GM12878 (cell line): ENCODE measurements around the gene ZDHHC22. TPM values are rescaled to one million over a fixed set of nuclear protein-coding genes. Genes with fewer than 3 reads are reported as not detected.

Experiments
- ATAC-seq: fragments of 200-7000 bp; cut with Tn5 transposase; 3 replicates; pipeline ENCODE4 v1.9.1; 2020; ENCODE audit warnings: mild to moderate bottlenecking, moderate library complexity
- BruUV-seq: library from RNA; stranded (reverse); fragments of 400-500 nt; replicated peaks from 2 replicates; lab custom pipeline; 2021; lab: Mats Ljungman, UMichigan
- CTCF ChIA-PET: fragments of 300-600 bp; sonication (Branson Sonifier 250); formaldehyde crosslinking; extraction: SDS; loops from one replicate; lab custom pipeline; 2021; ENCODE audit warnings: inconsistent platforms; lab: Yijun Ruan, JAX
- POLR2A ChIA-PET: fragments of 350-600 bp; formaldehyde crosslinking; extraction: SDS; loops from one replicate; lab custom pipeline; 2021; ENCODE audit warnings: inconsistent platforms; lab: Charles Lee
- RAD21 ChIA-PET: fragments of 300-600 bp; sonication (Branson Sonifier 250); formaldehyde crosslinking; loops from one replicate; lab custom pipeline; 2023; ENCODE audit warnings: antibody characterized with exemption; ENCODE audit not compliant: unreplicated experiment; lab: Charles Lee
- SMC1A ChIA-PET: fragments of 300-600 bp; sonication (Branson Sonifier 250); formaldehyde crosslinking; loops from one replicate; lab custom pipeline; 2023; ENCODE audit not compliant: unreplicated experiment, uncharacterized antibody; lab: Charles Lee
- DNase-seq: peaks from one replicate; pipeline ENCODE4 v3.0.0-alpha.2; 2011; ENCODE audit warnings: low read depth, low spot score
- FAIRE-seq: peaks from 3 replicates; lab custom pipeline; 2011; peaks lifted over from hg19 to GRCh38; lab: Jason Lieb, UNC
- H2AFZ ChIP-seq: 2 replicates; pipeline ENCODE4 v1.6.0; 2011; ENCODE audit warnings: low read depth, low read length, control low read depth; ENCODE audit not compliant: control insufficient read depth
- H3K27ac ChIP-seq: 2 replicates; pipeline ENCODE4 v1.5.1; 2011; ENCODE audit warnings: control low read depth; ENCODE audit not compliant: control insufficient read depth, insufficient read depth
- H3K27me3 ChIP-seq, 2 experiments: replicated peaks in 1 of 2; 2 replicates each; pipeline versions ENCODE4 v1.6.0 to v1.6.1; 2011; ENCODE audit warnings: low read length in 1 of 2; ENCODE audit not compliant: control insufficient read depth in 2 of 2, insufficient read depth in 2 of 2
- H3K36me3 ChIP-seq, 2 experiments: 2 replicates each; pipeline ENCODE4 v1.5.1; 2011; ENCODE audit warnings: low read length in 1 of 2; ENCODE audit not compliant: control insufficient read depth in 2 of 2, insufficient read depth in 2 of 2
- H3K4me1 ChIP-seq: 2 replicates; pipeline ENCODE4 v1.6.1; 2011; ENCODE audit warnings: mild to moderate bottlenecking, low read length, moderate library complexity, mixed read lengths; ENCODE audit not compliant: control insufficient read depth, insufficient read depth
- H3K4me2 ChIP-seq: 2 replicates; pipeline ENCODE4 v1.6.0; 2011; ENCODE audit warnings: control low read depth; ENCODE audit not compliant: control insufficient read depth, insufficient read depth
- H3K4me3 ChIP-seq: fragments of 200-600 bp; sonication (generic); 2 replicates; pipeline ENCODE4 v1.5.1; 2016
- H3K79me2 ChIP-seq: 2 replicates; pipeline ENCODE4 v1.6.0; 2011; ENCODE audit warnings: low read length; ENCODE audit not compliant: control insufficient read depth, insufficient read depth
- H3K9ac ChIP-seq: 2 replicates; pipeline ENCODE4 v1.8.0; 2011; ENCODE audit warnings: low read length, control low read depth, mixed read lengths; ENCODE audit not compliant: control insufficient read depth, insufficient read depth
- H3K9me3 ChIP-seq: replicated peaks from 3 replicates; pipeline ENCODE4 v1.5.1; 2011; ENCODE audit warnings: mild to moderate bottlenecking, low read length; ENCODE audit not compliant: control insufficient read depth, insufficient read depth
- H4K20me1 ChIP-seq: 2 replicates; pipeline ENCODE4 v1.6.0; 2011; ENCODE audit not compliant: control insufficient read depth, insufficient read depth
- ESRRA ChIP-seq: IDR thresholded peaks from 2 replicates; pipeline ENCODE4 v1.6.1; 2012; ENCODE audit warnings: mild to moderate bottlenecking, low read length, improper control_type of control experiment
- GATAD2B ChIP-seq: fragments of 450-650 bp; conservative IDR thresholded peaks from 2 replicates; pipeline ENCODE4 v1.6.1; 2017; ENCODE audit warnings: low read depth, mild to moderate bottlenecking, moderate library complexity
- MTA2 ChIP-seq: fragments of 450-650 bp; IDR thresholded peaks from 2 replicates; pipeline ENCODE4 v1.6.1; 2016; ENCODE audit warnings: low read depth, mild to moderate bottlenecking, moderate library complexity
- NFIC ChIP-seq: IDR thresholded peaks from 2 replicates; pipeline ENCODE4 v1.6.1; 2012; ENCODE audit warnings: low read depth, mild to moderate bottlenecking, inconsistent platforms, low read length, moderate library complexity
- NFYA ChIP-seq: IDR thresholded peaks from 2 replicates; pipeline ENCODE4 v1.6.1; 2011; ENCODE audit warnings: low read depth, mild to moderate bottlenecking, low read length, improper control_type of control experiment, borderline replicate concordance
- SPI1 ChIP-seq: IDR thresholded peaks from 2 replicates; pipeline ENCODE4 v1.6.1; 2011; ENCODE audit warnings: low read depth, mild to moderate bottlenecking, low read length, moderate library complexity, borderline replicate concordance; ENCODE audit not compliant: insufficient read depth
- ZNF384 ChIP-seq: IDR thresholded peaks from 2 replicates; pipeline ENCODE4 v1.6.1; 2012; ENCODE audit warnings: low read depth, mild to moderate bottlenecking, low read length, improper control_type of control experiment, borderline replicate concordance
- WGBS: methylation state at CpG from one replicate; pipeline ENCODE4 v1.1.6; 2016; ENCODE audit warnings: low lambda C conversion rate; ENCODE audit not compliant: insufficient replicate concordance, insufficient coverage; ENCODE audit errors: missing lambda C conversion rate; 5-methylcytosine and 5-hydroxymethylcytosine counted together
- in situ Hi-C: fragments of 300-500 bp; cut with MboI; formaldehyde crosslinking; loops from 9 replicates; pipeline ENCODE4 v1.14.3; 2018; ENCODE audit warnings: mixed read lengths
- intact Hi-C: fragments of 100-400 bp; cut with micrococcal nuclease; formaldehyde crosslinking; loops from one replicate; pipeline ENCODE4 v1.14.2; 2022; ENCODE audit not compliant: unreplicated experiment
- polyA plus RNA-seq, 11 experiments: library from polyadenylated mRNA; depleted of rRNA in 4 of 11; unstranded in 6 of 11; stranded (reverse) in 5 of 11; fragments of >200 nt; fragmentation: Nextera tagmentation in 4 of 11; fragmentation: Illumina TruSeq in 1 of 11; extraction: Ambion mirVana in 4 of 11; extraction: Trizol in 1 of 11; gene quantifications; 1 replicate in 1 of 11; 2 replicates in 10 of 11; pipeline versions ENCODE4 v1.2.1 to v1.2.3, GENCODE V29; 2011 to 2016; ENCODE audit warnings: inconsistent platforms in 2 of 11, missing spikeins in 2 of 11, low read depth in 1 of 11
- total RNA-seq, 4 experiments: library from RNA; depleted of rRNA in 3 of 4; stranded (reverse); fragments of >200 nt in 3 of 4; fragmentation: Illumina TruSeq in 1 of 4; extraction: Trizol in 1 of 4; gene quantifications; 2 replicates each; pipeline versions ENCODE4 v1.2.1 to v1.2.3, GENCODE V29; 2013 to 2021

ZDHHC22 gene
- total and polyA plus RNA-seq, 10 of the 15 experiments (the other 5 are each of a cell fraction or from before 2014, with no cell fraction given) = 0.06 TPM; not detected in 9

DNA sequence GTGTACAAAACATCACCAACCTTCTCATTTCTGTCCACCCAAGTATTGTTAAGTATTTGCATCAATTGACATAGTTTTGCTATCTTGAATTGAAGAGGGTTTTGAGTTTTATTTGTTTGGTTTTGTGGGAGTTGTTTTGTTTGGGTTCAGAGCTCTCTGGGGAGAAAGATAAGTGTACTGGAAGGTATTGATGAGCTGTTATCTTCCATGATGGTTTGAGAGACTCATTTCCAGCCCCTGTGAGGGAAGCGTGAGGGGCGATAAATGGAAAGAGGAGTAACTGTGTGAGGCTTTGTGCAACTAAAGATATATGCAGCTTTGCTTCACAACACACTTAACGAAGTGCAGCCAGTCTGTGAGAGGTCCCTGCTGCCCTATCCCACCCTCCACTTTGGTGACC lies 59.2 kb downstream of the ZDHHC22 start:
- no peak for DNase-seq
- Histone ChIP-seq H3K9me3 (peaks cover 7% of the 10 kb centered on the region; the same call in 2 of the 3 replicates), H3K27ac (no peak overlapping the region; the same call in 1 of the 2 replicates), H3K79me2 (no peaks in the 10 kb centered on the region), H3K4me2 (no peak overlapping the region; the same call in 1 of the 2 replicates), H3K4me1 (peaks cover 27% of the 10 kb centered on the region), H2AFZ (0 out of 2 replicates have a peak overlapping the region, but pooled peaks have one; percentile 9), H4K20me1 (no peaks in the 10 kb centered on the region), H3K36me3 (no peaks in the 10 kb centered on the region), H3K4me3 (no peak overlapping the region), H3K27me3 (no peaks in the 10 kb centered on the region), H3K9ac (no peak overlapping the region)
- 86% methylated on average over 3 of the region's 3 CpGs for WGBS
- in situ Hi-C loops = no loop called here
- ATAC-seq = no peak
- ChIA-PET CTCF (interaction anchor here (1.5 to 20.7 kb wide), 10 partner anchors 5 to 210 kb away, joined by 4 to 719 read pairs (median 14); no protein-coding TSS in a partner anchor), RAD21 (interaction anchor here (1.0 to 8.8 kb wide), 12 partner anchors 11 to 206 kb away, joined by 3 to 58 read pairs (median 9); partner anchors contain the start of gene CIPC), SMC1A (interaction anchor here (0.6 to 13.7 kb wide), 8 partner anchors 12 to 210 kb away, joined by 3 to 214 read pairs (median 18); partner anchors contain the start of gene CIPC), POLR2A (interaction anchor here (0.6 to 1.2 kb wide), 4 partner anchors 10 to 168 kb away, joined by 3 to 4 read pairs (median 3); no protein-coding TSS in a partner anchor)
- BruUV-seq = no TSS peak
- intact Hi-C loops = no loop called here
- TF ChIP-seq MTA2 = no peak
- TF ChIP-seq NFIC = no peak
- no peak for TF ChIP-seq NFYA
- no peak for TF ChIP-seq ESRRA
- no peak for TF ChIP-seq SPI1
- TF ChIP-seq GATAD2B = no peak
- no peak for TF ChIP-seq ZNF384
- FAIRE-seq = no peak

Other genes with a start within 250 kb of the ZDHHC22 start
Only the 7 nearest of the 8 such genes appear.
- 19.1 and 22.8 TPM in 2 replicates for gene IRF2BPL, start 113.1 kb downstream of the ZDHHC22 start, total RNA-seq (2014; rRNA removed)
- 2.8 and 3.4 TPM in 2 replicates for gene IRF2BPL, start 113.1 kb downstream of the ZDHHC22 start, total RNA-seq (2014; rRNA removed; fragmentation: Illumina TruSeq; extraction: Trizol)
- 33.3 and 34.5 TPM in 2 replicates for gene IRF2BPL, start 113.1 kb downstream of the ZDHHC22 start, total RNA-seq (2021)
- gene IRF2BPL, start 113.1 kb downstream of the ZDHHC22 start, polyA plus RNA-seq (2011; rRNA removed) = 8.3 and 9.7 TPM in 2 replicates
- gene IRF2BPL, start 113.1 kb downstream of the ZDHHC22 start, polyA plus RNA-seq (2014; fragmentation: Illumina TruSeq; extraction: Trizol) = 1.6 and 2.9 TPM in 2 replicates
- gene IRF2BPL, start 113.1 kb downstream of the ZDHHC22 start, polyA plus RNA-seq (2014; fragmentation: Nextera tagmentation; extraction: Ambion mirVana) = 1 to 10 TPM; 1.2 to 1.9 TPM
- gene IRF2BPL, start 113.1 kb downstream of the ZDHHC22 start, polyA plus RNA-seq (2014; rRNA removed) = 11.6 and 14.4 TPM in 2 replicates
- gene IRF2BPL, start 113.1 kb downstream of the ZDHHC22 start, polyA plus RNA-seq (2016; fragmentation: Nextera tagmentation; extraction: Ambion mirVana) = 1 to 10 TPM; 1.4 to 2.3 TPM
- 19.8 and 24.7 TPM in 2 replicates for gene CIPC, start 43.5 kb downstream of the ZDHHC22 start, total RNA-seq (2014; rRNA removed)
- gene CIPC, start 43.5 kb downstream of the ZDHHC22 start, total RNA-seq (2014; rRNA removed; fragmentation: Illumina TruSeq; extraction: Trizol) = 16.3 and 17.2 TPM in 2 replicates
- gene CIPC, start 43.5 kb downstream of the ZDHHC22 start, total RNA-seq (2021) = 17.7 and 20.3 TPM in 2 replicates
- gene CIPC, start 43.5 kb downstream of the ZDHHC22 start, polyA plus RNA-seq (2011; rRNA removed) = 29.5 and 35.3 TPM in 2 replicates
- gene CIPC, start 43.5 kb downstream of the ZDHHC22 start, polyA plus RNA-seq (2014; fragmentation: Illumina TruSeq; extraction: Trizol) = 17.0 and 20.8 TPM in 2 replicates
- 1 to 10 TPM; 5.6 to 6.6 TPM for gene CIPC, start 43.5 kb downstream of the ZDHHC22 start, polyA plus RNA-seq (2014; fragmentation: Nextera tagmentation; extraction: Ambion mirVana)
- 14.5 and 16.8 TPM in 2 replicates for gene CIPC, start 43.5 kb downstream of the ZDHHC22 start, polyA plus RNA-seq (2014; rRNA removed)
- 10 to 100 TPM; 11.9 to 14.4 TPM for gene CIPC, start 43.5 kb downstream of the ZDHHC22 start, polyA plus RNA-seq (2016; fragmentation: Nextera tagmentation; extraction: Ambion mirVana)
- 0.06 and 0.38 TPM in 2 replicates for gene TMEM63C, start 40.0 kb upstream of the ZDHHC22 start, total RNA-seq (2014; rRNA removed)
- 0.09 and 0.60 TPM in 2 replicates for gene TMEM63C, start 40.0 kb upstream of the ZDHHC22 start, total RNA-seq (2014; rRNA removed; fragmentation: Illumina TruSeq; extraction: Trizol)
- gene TMEM63C, start 40.0 kb upstream of the ZDHHC22 start, total RNA-seq (2021) = 0.74 and 1.3 TPM in 2 replicates
- 0.68 and 1.2 TPM in 2 replicates for gene TMEM63C, start 40.0 kb upstream of the ZDHHC22 start, polyA plus RNA-seq (2011; rRNA removed)
- 0.16 and 0.41 TPM in 2 replicates for gene TMEM63C, start 40.0 kb upstream of the ZDHHC22 start, polyA plus RNA-seq (2014; fragmentation: Illumina TruSeq; extraction: Trizol)
- not detected for gene TMEM63C, start 40.0 kb upstream of the ZDHHC22 start, polyA plus RNA-seq (2014; fragmentation: Nextera tagmentation; extraction: Ambion mirVana)
- 0.34 and 0.37 TPM in 2 replicates for gene TMEM63C, start 40.0 kb upstream of the ZDHHC22 start, polyA plus RNA-seq (2014; rRNA removed)
- gene TMEM63C, start 40.0 kb upstream of the ZDHHC22 start, polyA plus RNA-seq (2016; fragmentation: Nextera tagmentation; extraction: Ambion mirVana) = not detected
- gene NGB, start 129.4 kb upstream of the ZDHHC22 start, total RNA-seq (2014; rRNA removed) = not detected in 2 replicates
- not detected in 2 replicates for gene NGB, start 129.4 kb upstream of the ZDHHC22 start, total RNA-seq (2014; rRNA removed; fragmentation: Illumina TruSeq; extraction: Trizol)
- not detected in 2 replicates for gene NGB, start 129.4 kb upstream of the ZDHHC22 start, total RNA-seq (2021)
- 0.10 and 0.19 TPM in 2 replicates for gene NGB, start 129.4 kb upstream of the ZDHHC22 start, polyA plus RNA-seq (2011; rRNA removed)
- gene NGB, start 129.4 kb upstream of the ZDHHC22 start, polyA plus RNA-seq (2014; fragmentation: Illumina TruSeq; extraction: Trizol) = not detected in 2 replicates
- gene NGB, start 129.4 kb upstream of the ZDHHC22 start, polyA plus RNA-seq (2014; fragmentation: Nextera tagmentation; extraction: Ambion mirVana) = not detected
- 0.06 TPM in 1 of 2 replicates, not detected in the other for gene NGB, start 129.4 kb upstream of the ZDHHC22 start, polyA plus RNA-seq (2014; rRNA removed)
- not detected for gene NGB, start 129.4 kb upstream of the ZDHHC22 start, polyA plus RNA-seq (2016; fragmentation: Nextera tagmentation; extraction: Ambion mirVana)
- 3.3 and 6.0 TPM in 2 replicates for gene POMT2, start 179.1 kb upstream of the ZDHHC22 start, total RNA-seq (2014; rRNA removed)
- gene POMT2, start 179.1 kb upstream of the ZDHHC22 start, total RNA-seq (2014; rRNA removed; fragmentation: Illumina TruSeq; extraction: Trizol) = 4.9 and 5.3 TPM in 2 replicates
- gene POMT2, start 179.1 kb upstream of the ZDHHC22 start, total RNA-seq (2021) = 13.9 TPM in 2 replicates
- gene POMT2, start 179.1 kb upstream of the ZDHHC22 start, polyA plus RNA-seq (2011; rRNA removed) = 8.8 and 11.2 TPM in 2 replicates
- gene POMT2, start 179.1 kb upstream of the ZDHHC22 start, polyA plus RNA-seq (2014; fragmentation: Illumina TruSeq; extraction: Trizol) = 5.3 and 10.6 TPM in 2 replicates
- gene POMT2, start 179.1 kb upstream of the ZDHHC22 start, polyA plus RNA-seq (2014; fragmentation: Nextera tagmentation; extraction: Ambion mirVana) = under 1 TPM; 0.23 to 0.99 TPM
- gene POMT2, start 179.1 kb upstream of the ZDHHC22 start, polyA plus RNA-seq (2014; rRNA removed) = 7.0 and 9.7 TPM in 2 replicates
- gene POMT2, start 179.1 kb upstream of the ZDHHC22 start, polyA plus RNA-seq (2016; fragmentation: Nextera tagmentation; extraction: Ambion mirVana) = 1 to 10 TPM; 7.2 to 9.6 TPM
- gene GSTZ1, start 179.2 kb upstream of the ZDHHC22 start, total RNA-seq (2014; rRNA removed) = 33.4 and 38.7 TPM in 2 replicates
- 33.3 and 33.7 TPM in 2 replicates for gene GSTZ1, start 179.2 kb upstream of the ZDHHC22 start, total RNA-seq (2014; rRNA removed; fragmentation: Illumina TruSeq; extraction: Trizol)
- 24.9 and 26.9 TPM in 2 replicates for gene GSTZ1, start 179.2 kb upstream of the ZDHHC22 start, total RNA-seq (2021)
- 8.6 and 21.4 TPM in 2 replicates for gene GSTZ1, start 179.2 kb upstream of the ZDHHC22 start, polyA plus RNA-seq (2011; rRNA removed)
- 25.5 and 34.7 TPM in 2 replicates for gene GSTZ1, start 179.2 kb upstream of the ZDHHC22 start, polyA plus RNA-seq (2014; fragmentation: Illumina TruSeq; extraction: Trizol)
- 10 to 100 TPM; 17.9 to 25.4 TPM for gene GSTZ1, start 179.2 kb upstream of the ZDHHC22 start, polyA plus RNA-seq (2014; fragmentation: Nextera tagmentation; extraction: Ambion mirVana)
- gene GSTZ1, start 179.2 kb upstream of the ZDHHC22 start, polyA plus RNA-seq (2014; rRNA removed) = 28.3 and 30.5 TPM in 2 replicates
- gene GSTZ1, start 179.2 kb upstream of the ZDHHC22 start, polyA plus RNA-seq (2016; fragmentation: Nextera tagmentation; extraction: Ambion mirVana) = 10 to 100 TPM; 27.4 to 33.5 TPM
- 29.7 and 36.2 TPM in 2 replicates for gene TMED8, start 235.3 kb upstream of the ZDHHC22 start, total RNA-seq (2014; rRNA removed)
- gene TMED8, start 235.3 kb upstream of the ZDHHC22 start, total RNA-seq (2014; rRNA removed; fragmentation: Illumina TruSeq; extraction: Trizol) = 34.2 and 35.8 TPM in 2 replicates
- gene TMED8, start 235.3 kb upstream of the ZDHHC22 start, total RNA-seq (2021) = 31.9 and 32.9 TPM in 2 replicates
- gene TMED8, start 235.3 kb upstream of the ZDHHC22 start, polyA plus RNA-seq (2011; rRNA removed) = 39.1 and 52.7 TPM in 2 replicates
- 33.0 and 39.6 TPM in 2 replicates for gene TMED8, start 235.3 kb upstream of the ZDHHC22 start, polyA plus RNA-seq (2014; fragmentation: Illumina TruSeq; extraction: Trizol)
- 1 to 10 TPM; 7.3 to 7.4 TPM for gene TMED8, start 235.3 kb upstream of the ZDHHC22 start, polyA plus RNA-seq (2014; fragmentation: Nextera tagmentation; extraction: Ambion mirVana)
- 21.1 and 22.5 TPM in 2 replicates for gene TMED8, start 235.3 kb upstream of the ZDHHC22 start, polyA plus RNA-seq (2014; rRNA removed)
- gene TMED8, start 235.3 kb upstream of the ZDHHC22 start, polyA plus RNA-seq (2016; fragmentation: Nextera tagmentation; extraction: Ambion mirVana) = 10 to 100 TPM; 17.8 to 18.9 TPM